Activated T-cell treated with anti-CD3 and anti-CD28 coated beads, Interleukin-2, amount 50 U/mL, for 48 hours (primary cell): Measurements from ENCODE around the gene FBXO45.
A peak's percentile ranks its signal among the peaks of the same experiment; 100 is the strongest.
"Not testable (repeated sequence)": the region's sequence is repeated elsewhere in the genome, so short reads cannot be mapped to it uniquely, and the experiment has no call there.

Experiments used
- DNase-seq, 2 experiments: peaks; one replicate each; pipeline ENCODE4 v3.0.0-alpha.2; 2020

Gene FBXO45

DNA sequence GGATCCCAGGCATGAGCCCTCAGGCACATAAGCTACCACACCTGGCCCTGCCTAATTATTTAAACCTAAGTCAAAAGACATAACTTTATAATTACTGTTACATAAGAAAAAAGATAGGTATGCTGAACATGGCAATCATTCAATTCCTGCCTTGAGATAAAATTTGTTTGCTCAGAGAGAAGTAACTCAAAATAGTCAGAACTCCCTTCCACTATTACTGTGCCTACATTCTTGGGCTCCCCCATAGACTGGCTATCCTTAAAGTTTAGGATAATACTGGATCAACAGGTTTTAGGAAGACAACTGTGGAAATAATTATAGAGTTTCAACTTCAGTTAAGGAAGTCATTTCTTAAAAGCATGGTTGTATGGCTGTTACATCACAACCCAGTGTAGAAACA is 10.0 kb upstream of the FBXO45 start:
- no peak for DNase-seq

DNA sequence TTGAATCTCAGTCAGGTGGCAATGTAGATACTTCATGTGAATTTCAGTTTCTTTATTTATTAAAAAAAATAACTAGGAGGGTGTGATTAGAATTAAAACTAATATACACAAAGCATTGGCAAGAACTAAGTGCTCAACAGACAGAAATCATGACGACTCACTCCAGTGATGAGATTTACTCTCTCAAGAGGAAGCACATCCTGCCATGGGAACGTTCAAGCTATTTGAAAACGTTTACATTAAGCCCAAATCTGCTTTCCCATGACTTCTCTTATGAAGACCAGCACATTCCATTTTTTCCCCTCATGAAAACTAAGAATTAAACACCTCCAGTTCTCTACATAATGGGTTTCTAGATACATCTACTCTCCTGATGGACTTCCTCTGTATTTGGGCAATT is 8.6 kb upstream of the FBXO45 start:
- no peak for DNase-seq

DNA sequence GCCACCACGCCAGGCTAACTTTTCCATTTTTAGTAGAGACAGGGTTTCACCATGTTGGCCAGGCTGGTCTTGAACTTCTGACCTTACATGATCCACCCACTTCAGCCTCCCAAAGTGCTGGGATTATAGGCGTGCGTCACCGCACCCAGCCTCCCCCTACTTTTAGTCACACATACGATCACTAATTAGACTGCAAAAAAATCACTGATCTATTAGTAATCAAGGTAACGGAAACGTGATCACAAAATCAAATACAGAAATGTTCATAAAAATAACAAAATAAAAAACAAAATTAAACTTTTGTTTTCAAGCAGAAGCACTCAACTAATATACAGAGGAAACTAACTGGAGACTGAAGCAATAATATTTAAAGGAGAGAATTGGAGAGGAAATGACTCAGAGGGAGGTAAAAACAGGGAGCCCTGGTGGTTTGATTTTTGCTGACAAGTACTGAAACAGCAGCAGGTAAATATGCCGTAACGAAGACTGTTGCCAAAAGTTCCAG is 4.7 kb upstream of the FBXO45 start:
- DNase-seq: peak in 1 of 2 experiments; percentile 35

DNA sequence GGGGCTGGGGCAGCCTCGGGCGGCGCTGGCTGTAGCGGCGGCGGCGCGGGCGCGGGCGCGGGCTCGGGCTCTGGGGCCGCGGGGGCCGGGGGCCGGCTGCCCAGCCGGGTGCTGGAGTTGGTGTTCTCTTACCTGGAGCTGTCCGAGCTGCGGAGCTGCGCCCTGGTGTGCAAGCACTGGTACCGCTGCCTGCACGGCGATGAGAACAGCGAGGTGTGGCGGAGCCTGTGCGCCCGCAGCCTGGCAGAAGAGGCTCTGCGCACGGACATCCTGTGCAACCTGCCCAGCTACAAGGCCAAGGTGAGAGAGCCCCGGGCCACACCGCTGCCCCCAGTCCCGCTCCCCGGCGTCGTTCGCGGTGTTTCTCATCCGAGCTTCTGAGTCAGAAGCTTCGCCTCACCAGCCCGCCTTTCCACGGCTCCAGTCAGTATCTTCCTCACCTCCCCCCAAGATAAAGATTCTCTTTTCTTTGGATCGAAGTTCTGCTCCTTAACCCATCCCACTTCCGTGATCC is 600 bp downstream of the FBXO45 start:
- DNase-seq: peak; percentile 58 to 72

DNA sequence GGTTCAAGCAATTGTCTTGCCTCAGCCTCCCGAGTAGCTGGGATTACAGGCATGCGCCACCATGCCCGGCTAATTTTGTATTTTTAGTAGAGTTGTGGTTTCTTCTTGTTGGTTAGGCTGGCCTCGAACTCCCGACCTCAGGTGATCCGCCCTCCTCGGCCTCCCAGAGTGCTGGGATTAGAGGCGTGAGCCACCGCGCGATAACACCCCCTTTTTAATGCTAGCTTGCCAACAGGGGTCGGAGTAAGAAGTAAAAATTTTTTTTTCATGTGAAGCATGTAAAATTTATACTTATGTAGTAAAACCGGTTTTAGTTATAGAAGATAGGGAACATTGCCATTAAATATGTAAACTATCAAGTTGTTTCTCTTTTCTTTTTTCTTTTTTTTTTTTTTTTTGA is 1.9 kb downstream of the FBXO45 start:
- not testable (repeated sequence) for DNase-seq

DNA sequence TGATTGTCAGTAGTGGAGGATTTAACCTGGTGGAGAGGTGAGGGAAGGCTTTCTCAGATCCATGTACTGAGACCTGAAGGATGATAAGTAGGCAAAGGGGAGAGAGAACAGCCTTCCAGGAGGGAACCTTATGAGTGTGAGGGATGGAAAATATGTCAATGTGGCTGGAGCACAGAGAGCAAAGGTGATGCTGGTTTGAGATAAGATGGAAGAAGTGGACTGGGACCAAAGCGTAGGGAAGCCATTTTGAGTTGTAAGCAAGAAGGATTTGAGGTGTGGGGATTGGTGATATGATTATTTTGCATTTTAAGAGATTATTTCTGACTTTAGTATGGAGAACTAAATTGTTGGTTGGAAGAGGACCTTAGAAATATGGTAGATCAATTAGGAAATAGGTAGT is 3.9 kb downstream of the FBXO45 start:
- no peak for DNase-seq

DNA sequence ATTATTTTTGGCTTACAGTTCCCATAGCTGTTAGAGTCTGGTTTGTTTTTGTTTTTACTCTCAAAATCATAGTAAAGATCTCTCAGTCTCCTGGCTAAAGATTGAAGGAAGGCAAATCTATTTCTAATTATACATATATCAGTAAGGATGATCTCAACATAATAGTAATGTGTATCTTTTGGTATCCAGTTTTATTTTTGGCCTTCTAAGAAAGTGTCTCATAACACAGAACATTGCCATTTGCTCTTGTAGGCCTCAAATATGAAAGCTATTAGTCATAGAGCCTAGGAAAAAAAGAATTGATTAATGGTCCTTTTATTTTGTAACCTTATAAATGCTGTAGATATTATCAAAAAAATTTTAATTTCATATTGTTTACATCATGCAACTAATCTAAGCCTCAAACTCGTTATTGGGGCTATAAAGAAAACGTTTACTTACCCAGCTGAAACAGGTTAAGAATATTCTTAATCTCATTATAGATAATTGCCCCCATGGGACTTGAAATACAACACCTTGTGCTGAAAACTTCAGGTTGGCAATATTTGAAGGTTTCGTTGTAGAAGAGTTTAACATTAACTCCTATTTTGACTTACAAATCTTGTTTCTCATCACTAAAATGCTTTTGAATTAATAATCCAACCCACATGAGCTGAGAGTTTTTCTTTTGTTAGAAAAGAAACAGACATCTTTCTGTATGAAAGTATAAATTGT is 16.7 kb downstream of the FBXO45 start:
- no peak for DNase-seq

DNA sequence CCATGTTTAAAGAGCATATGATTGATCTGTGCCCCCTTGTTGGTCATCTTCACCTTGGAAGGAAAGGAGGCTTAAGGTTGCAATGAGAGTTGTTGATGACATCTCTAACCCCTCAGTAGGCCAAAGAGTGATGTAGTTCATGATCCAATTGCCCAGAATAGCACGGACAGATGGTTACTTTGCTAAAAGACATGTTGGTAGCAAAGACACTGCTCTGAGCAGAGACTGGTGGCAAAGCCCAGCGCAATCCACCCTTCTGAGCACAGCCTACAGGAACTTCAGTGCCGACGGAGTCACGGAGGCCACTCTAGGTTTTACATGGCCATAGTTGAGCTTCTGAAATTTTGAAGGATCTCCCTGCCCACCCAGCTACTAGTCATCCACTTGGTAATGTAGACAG is 21.8 kb downstream of the FBXO45 start:
- no peak for DNase-seq

DNA sequence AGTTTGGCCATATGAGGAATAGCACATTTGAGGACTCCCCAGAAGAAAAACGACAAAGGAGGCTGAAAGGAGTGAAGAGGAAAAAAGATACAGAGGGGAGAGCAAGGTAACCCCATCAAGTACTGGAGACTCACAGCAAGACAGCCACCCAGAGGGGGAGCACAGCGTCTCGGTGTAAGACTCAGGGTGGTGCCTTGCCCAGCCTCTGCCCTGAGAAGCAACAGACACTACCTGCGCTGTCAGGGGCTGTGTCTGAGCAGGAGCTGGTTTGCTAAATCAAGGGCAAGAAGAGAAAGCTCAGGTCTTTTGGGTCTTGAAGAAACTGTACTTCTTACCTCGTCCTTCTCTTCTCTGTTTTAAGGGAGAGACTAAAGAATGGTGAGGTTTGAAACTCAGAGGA is 27.9 kb downstream of the FBXO45 start:
- DNase-seq: no peak

DNA sequence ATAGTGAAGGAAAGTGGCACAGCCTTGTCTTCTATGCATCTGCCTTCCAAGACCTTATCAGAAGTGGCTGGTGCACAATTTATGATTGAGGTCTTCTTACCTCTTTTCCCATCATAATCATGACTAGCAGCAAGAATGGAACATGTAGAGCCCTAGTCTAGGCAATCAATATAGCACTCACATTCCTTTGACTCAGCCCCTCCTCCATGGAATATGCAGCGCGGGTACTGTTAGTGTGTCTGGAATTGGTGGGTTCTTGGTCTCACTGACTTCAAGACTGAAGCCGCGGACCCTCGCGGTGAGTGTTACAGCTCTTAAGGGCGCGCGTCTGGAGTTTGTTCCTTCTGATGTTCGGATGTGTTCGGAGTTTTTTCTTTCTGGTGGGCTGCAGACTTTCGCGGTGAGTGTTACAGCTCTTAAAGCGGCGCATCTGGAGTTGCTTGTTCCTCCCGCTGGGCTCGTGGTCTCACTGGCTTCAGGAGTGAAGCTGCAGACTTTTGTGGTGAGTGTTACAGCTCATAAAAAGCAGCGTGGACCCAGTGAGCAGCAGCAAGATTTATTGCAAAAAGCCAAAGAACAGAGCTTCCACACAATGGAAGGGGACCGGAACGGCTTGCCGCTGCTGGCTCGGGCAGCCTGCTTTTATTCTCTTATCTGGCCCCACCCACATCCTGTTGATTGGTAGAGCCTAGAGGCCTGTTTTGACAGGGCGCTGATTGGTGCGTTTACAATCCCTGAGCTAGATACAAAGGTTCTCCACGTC is 29.7 kb downstream of the FBXO45 start:
- DNase-seq: peak in 1 of 2 experiments; percentile 40

DNA sequence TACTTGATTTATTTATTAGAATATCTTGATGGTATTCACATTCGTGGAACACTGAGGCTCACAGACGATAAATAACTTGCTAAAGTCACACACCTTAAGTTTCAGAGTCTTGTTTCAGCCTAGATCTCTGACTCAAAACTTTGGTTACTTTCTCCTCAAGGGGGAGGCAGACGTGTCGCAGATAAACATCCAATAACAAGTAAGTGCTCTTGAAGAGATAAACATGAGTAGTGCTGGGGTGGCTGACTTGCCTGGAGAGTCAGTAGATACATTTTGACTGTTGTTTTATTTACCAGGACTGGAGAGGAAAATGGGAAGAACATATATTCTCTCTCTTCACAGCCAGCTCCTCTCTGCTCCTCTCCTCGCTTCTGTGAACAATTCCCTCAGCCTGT is 31.3 kb downstream of the FBXO45 start:
- peak in 1 of 2 experiments; percentile 10 for DNase-seq

DNA sequence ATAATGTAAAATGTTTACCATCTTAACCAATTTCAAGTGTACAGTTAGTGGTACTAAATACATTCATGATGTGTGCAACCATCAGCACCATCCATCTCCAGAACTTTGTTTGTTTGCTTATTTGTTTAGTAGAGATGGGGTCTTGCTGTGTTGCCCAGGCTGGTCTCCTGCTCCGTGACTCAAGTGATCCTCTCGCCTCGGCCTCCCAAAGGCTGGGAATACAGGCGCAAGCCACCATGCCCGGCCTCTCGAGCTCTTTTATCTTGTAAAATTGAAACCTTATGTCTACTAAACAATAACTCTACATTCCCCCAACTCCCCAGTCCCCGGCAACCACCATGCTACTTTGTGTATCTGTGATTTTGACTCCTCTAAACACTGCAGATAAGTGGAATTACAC is 31.9 kb downstream of the FBXO45 start:
- DNase-seq: no peak

DNA sequence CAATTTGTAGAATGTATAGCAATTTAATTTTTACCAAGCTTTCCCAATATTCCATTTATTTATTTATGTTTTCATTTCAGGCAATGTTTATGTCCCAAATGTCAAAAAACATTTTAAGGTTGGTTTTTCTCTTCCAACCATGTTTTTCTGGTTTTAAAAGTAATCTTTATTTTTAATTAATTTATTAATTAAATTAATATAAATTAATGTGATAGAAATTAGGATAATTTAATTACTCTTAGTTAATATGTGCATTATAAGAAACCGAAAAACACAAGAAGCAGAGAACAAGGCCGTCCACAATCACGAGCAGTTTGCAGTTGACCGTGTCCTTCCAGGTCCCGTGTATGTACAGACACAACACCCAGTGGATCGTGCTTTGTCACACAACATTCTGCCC is 34.2 kb downstream of the FBXO45 start:
- DNase-seq: no peak

DNA sequence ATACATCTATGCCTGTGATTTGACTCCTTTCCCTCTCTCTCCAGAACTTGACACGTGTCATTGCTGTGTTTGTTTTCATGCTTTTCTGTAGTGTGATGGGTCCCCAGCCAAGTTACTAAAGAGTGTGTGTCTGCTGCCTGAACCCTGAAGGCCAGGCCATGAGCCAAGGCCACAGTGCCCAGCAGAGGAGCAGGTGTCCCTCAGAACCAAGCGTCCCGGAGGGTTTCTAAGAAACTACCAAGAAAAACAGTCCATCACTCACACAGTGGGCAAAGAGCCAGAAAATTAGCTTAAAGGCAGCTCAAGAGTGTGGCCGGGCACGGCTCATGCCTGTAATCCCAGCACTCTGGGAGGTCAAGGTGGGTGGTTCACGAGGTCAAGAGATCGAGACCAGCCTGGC is 35.2 kb downstream of the FBXO45 start:
- DNase-seq: peak in 1 of 2 experiments; percentile 12

DNA sequence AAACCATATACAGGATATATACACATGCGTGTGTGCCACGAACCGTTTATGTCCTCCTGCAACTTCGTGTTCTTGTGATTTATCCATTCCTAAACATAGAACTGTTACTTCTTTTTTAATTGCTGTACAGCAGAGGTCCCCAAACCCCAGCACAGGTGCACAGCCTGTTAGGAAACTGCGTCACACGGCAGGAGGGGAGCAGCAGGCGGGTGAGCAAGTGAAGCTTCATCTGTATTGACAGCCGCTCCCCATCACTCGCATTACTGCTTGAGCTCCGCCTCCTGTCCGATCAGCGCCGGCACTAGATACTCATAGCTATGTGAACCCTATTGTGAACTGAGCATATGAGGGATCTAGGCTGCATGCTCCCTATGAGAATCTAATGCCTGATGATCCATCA is 36.1 kb downstream of the FBXO45 start:
- peak; percentile 50 to 57 for DNase-seq

DNA sequence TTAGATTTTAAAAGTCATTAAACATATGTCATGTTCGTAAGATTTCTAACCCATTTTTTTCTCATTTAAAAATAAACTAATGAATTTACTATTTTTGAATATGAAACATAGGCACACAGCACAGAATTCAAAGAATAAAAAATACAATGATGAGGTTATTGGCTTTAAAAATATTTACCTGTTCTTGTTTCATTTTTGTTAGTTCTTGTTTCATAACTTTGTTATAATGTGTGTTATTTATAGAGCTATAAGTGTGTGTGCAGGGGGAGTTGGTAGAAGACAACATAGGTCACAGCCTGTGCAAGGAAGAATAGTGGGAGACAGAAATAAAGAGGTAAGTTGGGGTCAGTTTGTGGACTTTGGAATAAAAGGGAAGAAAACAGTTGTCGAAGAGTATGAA is 40.2 kb downstream of the FBXO45 start:
- DNase-seq: no peak

DNA sequence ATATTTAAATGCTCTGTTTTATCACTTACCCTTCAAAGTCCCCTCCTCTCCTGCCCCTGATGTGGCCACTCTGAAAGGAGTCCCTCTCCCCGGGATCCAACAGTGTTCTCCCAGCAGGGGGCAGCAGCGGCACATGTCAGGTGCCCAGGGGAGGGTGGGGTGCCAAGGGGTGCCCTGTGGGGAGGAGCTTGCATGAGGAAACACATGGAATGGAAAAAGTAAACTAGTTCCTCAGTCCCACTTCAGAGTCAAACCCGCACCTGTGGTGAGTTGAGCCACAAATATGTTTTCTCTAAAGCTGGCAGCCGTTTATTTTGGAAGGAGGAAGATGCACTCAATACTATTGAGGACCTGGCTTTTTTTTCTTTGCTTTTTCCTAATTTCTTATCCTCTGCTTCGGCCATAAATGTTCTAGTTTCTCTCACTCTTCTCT is 40.9 kb downstream of the FBXO45 start:
- peak; percentile 96 to 99 for DNase-seq

DNA sequence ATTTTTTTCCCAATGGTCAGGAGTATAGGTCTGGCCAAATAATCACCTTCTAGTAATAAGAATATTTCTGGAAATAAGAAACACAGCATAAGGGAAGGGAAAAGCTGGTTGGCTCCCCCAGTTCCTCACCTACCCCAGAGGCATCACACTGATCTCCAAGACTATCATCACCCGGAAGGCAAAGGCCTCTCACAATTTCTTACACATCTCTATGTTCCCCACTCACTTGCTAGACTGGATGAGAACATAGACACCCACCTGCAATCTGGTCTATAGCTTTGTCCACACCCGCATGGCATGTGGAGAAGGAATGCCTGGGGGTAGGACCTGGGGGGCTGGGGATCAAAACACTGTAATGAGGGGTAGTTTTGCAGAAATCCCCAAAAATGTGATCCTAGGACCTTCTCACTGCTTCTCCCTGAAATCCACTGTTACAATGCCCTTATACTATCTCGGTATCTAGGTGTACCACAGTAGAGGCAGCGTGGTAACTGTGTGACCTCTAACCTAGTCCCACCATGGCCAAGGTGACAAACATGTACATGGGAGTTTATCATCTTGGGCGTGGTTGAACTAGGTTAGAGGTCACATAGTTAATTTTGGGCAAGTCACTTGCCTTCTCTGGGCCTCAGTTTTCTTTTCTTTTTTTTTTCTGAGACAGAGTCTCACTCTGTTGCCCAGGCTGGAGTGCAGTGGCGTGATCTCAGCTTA is 41.5 kb downstream of the FBXO45 start:
- peak in 1 of 2 experiments; percentile 23 for DNase-seq

DNA sequence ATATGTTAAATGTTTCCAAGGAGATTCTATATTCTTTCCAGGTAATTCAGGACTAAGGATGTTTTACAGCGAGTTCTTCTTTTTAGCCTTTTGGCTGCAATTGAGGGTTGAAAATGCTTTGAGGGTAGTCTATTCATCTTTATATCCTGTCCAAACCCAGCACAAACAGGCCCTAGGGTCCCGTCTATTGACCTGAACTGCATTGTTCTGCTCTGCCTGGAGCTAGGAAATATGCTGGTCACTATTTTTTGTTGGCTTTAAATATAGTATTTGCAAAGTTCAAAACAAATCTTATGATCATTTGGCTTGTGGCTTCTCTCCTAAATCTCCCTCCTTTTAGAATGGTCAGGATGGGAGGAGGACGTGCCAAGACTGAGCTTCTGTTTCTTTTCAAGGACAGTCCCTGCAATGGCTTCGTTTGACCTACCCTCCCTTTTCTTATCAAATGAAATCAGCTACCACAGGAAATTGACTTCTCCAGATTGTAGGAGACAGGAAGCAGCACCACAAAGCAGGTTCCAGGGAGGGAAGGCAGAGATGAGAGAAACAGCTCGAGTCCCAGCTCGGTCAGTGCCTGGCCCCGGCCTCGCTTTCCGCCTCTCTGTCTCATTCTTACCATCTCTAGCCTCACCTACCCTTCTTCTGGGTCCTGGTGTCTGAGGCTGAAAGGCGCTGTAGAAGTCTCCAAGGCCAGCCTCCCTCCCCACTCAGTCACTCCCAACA is 43.5 kb downstream of the FBXO45 start:
- DNase-seq: no peak

DNA sequence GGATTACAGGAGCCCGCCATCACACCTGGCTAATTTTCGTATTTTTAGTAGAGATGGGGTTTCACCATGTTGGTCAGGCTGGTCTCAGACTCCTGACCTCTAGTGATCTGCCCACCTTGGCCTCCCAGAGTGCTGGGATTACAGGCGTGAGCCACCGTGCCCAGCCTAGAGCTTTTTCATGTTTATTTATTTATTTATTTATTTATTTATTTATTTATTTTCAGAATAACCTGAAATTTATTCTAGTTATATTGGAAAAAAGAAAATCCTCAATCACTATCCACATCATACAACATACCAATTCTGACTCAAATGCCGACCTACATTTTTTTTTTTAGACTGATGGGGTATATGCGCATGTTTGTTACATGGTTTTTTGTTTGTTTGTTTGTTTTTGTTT is 46.8 kb downstream of the FBXO45 start:
- DNase-seq: not testable (repeated sequence)

DNA sequence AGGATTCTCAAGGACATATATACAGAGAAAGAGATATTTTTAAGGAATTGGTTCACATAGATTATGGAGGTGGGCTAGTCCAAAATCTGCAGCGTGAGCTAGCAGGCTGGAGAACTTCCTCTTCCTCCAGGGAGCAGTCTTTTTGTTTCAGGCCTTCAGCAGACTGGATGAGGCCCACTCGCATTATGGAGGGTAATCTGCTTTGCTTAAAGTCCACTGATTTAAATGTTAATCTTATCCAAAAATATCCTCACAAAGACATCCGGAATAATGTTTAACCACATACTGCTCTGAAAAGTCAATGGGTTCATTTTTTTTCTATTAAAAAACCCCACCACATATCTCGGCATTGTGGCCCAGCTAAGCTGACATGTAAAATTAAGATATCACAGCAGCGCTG is 48.8 kb downstream of the FBXO45 start:
- no peak for DNase-seq

DNA sequence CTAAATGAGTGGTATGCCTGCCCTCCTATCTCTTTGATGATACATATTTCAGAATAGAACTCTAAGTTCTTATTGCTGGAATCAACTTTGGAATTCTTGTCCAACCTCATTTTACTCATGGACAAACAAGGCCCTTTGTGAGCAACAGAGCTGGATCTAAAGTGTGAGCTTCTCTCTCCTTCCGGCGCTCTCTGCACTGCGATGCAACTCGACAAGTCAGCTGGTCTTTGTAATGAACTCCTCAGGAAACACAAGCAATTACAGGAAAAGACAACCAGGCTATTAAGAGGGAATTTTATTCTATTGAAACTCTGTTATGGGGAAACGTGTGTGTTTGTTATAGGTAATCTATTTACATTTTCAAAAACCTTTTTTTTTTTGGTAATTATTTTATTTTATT is 50.8 kb downstream of the FBXO45 start:
- DNase-seq: no peak

DNA sequence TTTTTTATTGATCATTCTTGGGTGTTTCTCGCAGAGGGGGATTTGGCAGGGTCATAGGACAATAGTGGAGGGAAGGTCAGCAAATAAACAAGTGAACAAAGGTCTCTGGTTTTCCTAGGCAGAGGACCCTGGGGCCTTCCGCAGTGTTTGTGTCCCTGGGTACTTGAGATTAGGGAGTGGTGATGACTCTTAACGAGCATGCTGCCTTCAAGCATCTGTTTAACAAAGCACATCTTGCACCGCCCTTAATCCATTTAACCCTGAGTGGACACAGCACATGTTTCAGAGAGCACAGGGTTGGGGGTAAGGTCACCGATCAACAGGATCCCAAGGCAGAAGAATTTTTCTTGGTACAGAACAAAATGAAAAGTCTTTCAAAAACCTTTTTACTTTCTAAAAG is 51.2 kb downstream of the FBXO45 start:
- DNase-seq: not testable (repeated sequence)
